Hematopoietic multipotent progenitor cell treated with erythropoietin and hydrocortisone succinate and interleukin-3 and kit ligand, for 15 days (in vitro differentiated cells): ENCODE results near the gene TRMT61B.
A peak's percentile ranks its signal among the peaks of the same experiment; 100 is the strongest.

Experiments used
- DNase-seq: peaks from one replicate; pipeline ENCODE4 v3.0.0-alpha.2; 2015; ENCODE audit warnings: low spot score

TRMT61B gene

DNA sequence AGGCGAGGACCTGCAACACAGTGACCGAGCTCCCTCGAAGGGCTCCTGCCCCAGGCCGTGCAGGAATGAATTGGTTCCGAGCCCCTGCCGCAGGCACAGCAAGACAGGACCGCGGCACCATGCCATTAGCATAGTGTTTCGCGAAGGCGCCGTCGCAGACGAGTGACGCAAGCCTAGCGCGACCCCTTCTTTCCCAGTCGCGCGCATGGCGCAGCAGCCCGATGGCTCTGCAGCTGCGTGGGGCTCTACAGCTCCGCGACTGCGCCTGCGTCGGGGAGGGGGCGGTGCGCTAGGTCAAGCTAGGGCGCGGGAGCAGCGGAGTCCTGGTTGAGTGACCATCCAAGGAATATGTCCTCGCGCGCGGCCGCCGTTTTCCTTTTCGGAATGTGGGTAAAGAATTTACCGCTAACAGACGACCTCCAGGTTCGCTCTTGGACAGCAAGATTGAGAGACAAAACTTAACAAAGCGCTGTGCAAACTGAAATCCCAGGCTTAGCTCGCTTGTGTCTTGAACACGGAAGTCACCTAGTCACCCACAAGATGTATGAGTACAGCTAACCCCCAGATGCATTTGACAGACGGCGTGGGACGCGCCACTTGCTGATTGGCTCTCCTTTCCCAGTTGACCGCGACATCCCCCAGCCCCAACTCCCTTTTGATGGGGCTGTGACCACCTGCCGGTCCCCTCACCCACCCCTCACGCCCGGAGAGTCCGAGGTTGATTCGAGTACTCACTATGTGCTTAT lies at the start of gene TRMT61B:
Gene TRMT61B, minus strand, starts transcription at position 164 of the 746 bp plus-strand sequence. Its CDS starts 32 bp downstream, at position 132.
- peak; percentile 89 for DNase-seq

- DNase-seq, result no peak
Observed at GRCh38 chr2:28915939-28916338, 45.8 kb upstream of the TRMT61B start.

DNA sequence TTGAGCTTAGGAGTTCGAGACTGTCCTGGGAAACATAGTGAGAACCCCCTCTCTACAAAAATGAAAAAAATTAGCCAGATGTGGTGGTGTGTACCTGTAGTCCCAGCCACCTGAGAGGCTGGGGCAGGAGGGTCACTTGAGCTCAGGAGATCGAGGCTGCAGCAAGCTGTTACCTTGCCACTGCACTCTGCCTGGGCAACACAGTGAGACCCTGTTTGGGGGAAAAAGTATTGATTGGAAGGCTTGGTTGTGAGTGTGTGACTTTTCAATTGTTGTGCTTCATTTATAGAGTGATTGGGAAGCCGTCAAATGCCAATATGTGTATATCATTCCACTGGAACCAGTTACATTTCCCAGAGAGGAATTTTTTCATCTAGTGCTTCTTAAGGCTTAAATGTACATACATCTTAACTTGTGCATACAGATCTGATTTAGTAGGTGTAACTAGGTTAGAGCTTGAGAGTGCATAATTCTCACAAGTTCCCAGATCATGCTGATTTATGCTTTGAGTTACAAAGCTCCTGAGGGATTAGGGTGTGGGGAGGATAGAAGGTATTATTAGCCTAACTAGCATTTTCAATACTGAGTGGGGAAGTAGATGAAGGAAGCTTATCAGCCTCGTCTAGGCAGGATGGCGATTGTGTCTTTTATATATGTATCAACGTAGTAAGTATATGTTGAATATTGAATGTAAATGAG lies 39.7 kb upstream of the TRMT61B start:
- DNase-seq, result no peak

GRCh38 chr2:28908172-28908571 lies 38.1 kb upstream of the TRMT61B start:
- DNase-seq, result no peak

- DNase-seq, result no peak
Observed at GRCh38 chr2:28906821-28907220, 36.7 kb upstream of the TRMT61B start.

DNA sequence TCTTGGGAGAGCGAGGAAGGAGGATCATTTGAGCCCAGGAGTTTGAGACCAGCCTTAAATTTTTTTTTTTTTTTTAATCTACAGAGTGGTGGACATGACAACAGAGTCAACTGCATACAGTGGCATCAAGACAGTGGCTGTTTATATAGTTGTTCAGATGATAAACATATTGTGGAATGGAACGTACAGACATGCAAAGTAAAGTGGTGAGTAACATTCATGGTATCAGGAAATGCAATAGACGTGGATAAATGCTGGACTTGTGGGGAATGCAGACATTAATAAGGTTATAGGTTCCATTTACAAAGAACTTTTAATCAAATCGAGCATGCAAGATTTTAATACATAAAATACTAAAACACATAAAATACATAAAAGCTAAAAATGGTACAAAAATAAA lies 36.3 kb upstream of the TRMT61B start:
- no peak for DNase-seq

GRCh38 chr2:28905533-28905932 lies 35.4 kb upstream of the TRMT61B start:
- DNase-seq, result no peak

DNA sequence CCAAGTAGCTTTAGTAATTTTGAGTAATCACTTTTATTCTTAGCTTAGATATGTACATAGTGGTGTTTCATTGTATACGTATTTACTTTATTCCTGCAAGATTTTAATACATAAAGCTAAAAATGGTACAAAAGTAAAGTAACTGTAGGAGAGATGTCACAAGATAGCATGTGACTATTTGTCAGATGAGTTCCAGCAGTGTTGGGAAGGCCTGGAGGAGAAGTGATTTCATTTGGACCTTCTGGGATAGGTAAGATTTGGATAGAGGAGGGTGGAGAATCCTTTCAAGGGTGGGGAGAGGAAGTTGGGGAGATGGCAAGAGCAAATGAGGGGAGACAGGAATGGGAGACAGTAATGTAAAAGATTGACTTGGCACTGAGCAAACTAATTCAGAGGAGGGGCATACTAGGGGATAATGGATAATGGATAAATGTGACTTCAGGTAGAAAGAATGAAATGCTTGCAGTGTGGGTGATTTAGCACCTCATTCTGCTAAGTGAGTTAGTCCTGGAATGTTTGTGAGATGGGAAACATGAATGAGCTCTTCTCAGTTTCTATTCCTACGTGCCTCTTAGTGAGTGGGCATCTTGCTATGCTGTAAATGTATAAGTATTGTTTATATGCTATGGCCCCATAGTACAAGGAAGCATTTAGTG lies 34.8 kb upstream of the TRMT61B start:
- DNase-seq, result no peak

- DNase-seq, result no peak
Observed at GRCh38 chr2:28904295-28904694, 34.2 kb upstream of the TRMT61B start.

DNA sequence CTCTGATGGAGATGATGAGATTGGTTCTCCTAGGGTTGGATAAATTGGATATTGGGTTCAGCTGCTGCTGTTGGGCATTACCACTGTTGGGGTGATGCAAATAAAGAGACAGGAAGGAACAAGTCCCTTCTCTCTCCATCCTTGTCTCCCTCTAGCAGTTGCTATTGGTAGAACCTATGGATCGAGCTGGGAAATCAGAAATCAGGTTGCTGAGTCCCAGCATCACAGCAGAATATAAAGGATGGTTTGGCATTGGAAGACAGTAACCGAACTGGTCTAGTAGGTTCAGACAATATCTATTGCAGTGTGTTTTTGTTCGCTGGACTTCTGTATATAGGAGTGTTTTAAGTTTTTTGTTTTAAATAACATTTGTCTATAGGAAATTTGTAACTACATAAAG lies 32.5 kb upstream of the TRMT61B start:
- no peak for DNase-seq

- no peak for DNase-seq
Observed at GRCh38 chr2:28901841-28902240, 31.7 kb upstream of the TRMT61B start.

GRCh38 chr2:28901202-28901601 lies 31.1 kb upstream of the TRMT61B start:
- DNase-seq, result no peak

DNA sequence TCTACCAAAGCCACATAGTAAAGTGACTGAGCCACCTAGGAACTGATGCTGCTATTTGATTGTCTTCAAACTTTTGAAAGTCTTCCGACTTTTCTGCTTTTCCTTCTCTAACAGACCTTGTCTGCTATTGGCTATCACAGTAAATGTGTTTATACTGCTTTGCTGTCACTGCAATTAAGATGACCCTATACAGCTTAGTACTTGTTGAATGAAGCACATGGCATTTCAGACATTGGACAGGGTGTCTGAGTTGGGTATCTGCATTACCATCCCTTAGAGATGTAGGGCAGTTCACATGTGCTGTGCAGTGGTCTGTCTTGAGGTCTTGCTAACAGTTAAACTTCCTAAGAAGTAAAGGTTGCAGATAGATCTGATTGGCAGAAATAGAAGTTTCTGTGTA lies 27.9 kb upstream of the TRMT61B start:
- no peak for DNase-seq

DNA sequence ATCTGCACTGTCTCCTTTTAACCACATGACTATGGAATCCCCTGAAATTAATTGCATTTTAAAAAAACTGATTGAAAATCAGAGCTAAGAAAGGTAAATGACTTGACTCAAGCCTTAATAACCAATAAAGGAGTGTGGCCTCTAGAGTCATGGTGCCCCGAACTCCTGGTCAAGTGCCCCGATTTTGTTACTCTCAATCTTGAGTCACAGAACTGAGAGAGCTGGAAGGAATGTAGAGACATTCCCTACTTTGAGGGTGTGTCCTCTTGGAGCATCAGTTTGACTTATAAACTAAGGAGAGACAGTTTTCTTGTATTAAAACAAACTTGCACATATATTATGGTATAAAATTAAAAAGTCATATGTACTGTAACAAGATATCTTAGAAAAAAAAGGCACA lies 26.8 kb upstream of the TRMT61B start:
- no peak for DNase-seq

DNA sequence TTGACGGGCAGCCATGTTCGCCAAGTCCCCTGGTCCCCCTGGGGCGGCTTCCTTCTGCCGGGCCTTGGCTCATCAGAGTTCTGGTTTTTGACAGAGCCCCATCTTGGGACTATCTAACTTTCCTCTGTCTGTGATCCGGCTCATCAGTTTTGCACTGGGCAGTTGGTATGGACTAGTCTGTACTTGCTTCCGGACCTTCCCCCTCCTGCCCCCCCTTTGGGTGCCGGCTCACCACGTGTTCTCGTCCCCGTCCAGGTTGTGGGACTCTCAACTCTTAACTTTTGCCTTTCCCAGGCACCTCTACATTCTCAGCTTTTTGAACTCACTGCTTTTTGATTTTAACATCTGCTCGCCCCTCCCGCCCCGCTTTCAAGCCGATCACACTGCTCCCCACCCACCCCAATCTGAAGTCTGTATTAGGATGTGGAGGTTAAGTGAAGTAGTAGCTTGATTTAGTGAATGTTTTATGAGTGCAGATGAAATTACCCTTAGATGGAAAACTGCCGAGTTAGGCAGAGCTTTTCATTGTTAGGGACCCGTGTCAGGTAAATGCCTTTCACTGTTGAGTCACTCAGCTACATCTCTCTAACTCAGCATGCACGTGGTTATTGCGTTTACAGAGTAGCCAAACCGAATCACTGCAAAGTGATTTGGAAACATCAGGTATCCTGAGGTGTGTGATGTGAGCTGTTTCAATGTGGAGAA lies 25.2 kb upstream of the TRMT61B start:
- no peak for DNase-seq

DNA sequence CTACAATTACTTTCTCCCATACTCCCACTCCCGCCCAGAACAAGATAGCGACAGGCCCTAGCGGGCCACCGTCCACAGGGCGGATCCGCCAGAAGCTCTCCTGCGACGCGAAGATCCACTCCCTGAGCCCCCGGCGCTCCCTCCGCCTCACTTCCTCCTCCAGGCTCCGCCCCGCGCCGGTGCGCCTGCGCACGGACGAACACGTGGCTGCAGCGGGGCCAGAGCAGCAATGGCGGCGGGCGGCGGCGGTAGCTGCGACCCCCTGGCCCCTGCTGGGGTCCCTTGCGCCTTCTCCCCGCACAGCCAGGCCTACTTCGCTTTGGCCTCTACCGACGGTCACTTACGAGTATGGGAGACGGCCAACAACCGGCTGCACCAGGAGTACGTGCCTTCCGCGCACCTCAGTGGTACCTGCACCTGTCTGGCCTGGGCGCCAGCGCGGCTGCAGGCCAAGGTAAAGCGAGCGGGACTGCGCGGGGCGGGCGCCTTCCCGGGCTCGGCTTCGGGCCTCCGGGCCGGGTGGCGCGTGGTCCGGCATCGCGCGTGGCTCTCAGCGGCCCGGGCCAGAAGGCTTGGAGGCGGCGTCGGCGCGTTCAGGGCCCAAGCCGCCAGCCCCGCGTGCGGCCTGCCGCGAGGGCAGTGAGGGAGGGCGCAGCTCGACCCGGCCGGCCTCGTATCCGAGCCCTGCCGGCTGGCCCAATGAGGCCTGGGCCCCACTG lies 24.5 kb upstream of the TRMT61B start, which contains the start of gene WDR43:
Gene WDR43, plus strand, starts transcription at position 198 of the 719 bp plus-strand sequence. Its CDS starts 32 bp downstream, at position 230.
- DNase-seq, result peak; percentile 95

DNA sequence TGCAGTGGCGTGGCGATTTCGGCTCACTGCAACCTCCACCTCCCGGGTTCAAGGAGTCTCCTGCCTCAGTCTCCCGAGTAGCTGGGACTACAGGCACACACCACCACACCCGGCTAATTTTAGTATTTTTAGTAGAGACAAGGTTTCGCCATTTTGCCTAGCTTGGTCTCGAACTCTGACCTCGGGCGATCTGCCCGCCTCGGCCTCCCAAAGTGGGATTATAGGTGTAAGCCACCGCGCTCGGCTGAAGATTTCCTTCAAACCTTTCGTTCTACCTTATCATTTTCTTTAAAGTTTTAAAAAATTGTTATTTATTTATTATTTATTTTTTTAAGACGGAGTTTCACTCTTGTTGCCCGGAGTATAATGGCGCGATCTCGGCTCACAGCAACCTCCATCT lies 23.4 kb upstream of the TRMT61B start:
- no peak for DNase-seq

DNA sequence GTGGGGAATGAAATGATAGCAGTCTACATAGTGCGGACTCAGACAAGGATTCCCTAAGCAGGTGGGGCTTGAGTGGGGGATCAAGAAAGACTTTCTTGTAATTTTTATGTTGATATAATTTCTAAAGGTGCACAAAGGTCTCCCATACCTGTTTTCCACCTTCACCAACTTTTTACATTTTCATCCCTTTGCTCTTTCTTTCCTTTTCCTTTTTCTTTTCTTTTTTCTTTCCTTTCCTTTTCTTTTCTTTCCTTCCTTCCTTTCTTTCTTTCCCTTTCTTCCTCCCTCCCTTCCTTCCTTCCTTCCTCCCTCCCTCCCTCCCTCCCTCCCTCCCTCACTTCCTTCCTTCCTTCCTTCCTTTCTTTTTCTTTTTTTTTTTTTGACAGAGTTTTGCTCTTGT lies 10.1 kb upstream of the TRMT61B start:
- DNase-seq, result no peak

DNA sequence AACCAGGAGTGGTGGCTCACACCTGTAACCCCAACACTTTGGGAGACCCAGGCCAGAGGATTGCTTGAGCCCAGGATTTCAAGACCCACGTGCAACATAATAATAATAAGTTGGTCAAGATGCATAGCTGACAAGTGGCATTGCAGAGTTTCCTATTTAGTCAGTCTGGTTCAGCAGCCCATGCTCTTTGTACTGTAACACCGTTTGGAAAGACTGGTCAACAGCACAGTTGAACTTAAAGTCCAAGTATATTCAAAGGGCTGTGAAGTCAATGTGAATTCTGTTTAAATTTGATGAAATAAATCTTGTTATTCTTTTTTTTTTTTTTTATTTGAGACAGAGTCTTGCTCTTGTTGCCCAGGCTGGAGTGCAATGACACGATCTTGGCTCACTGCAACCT lies 1.5 kb upstream of the TRMT61B start:
- DNase-seq, result no peak

- DNase-seq, result no peak
Observed at GRCh38 chr2:28869494-28870145, 489 bp downstream of the TRMT61B start.

GRCh38 chr2:28868611-28869010 lies 1.5 kb downstream of the TRMT61B start:
- DNase-seq, result no peak
